PC-3 (cell line): ENCODE data around the gene RFTN1. TPM values are rescaled to one million over a fixed set of nuclear protein-coding genes. Genes with fewer than 3 reads are reported as not detected.

Source experiments
- ATAC-seq: fragments of 200-7000 bp; cut with Tn5 transposase; 2 replicates; pipeline ENCODE4 v1.9.1; 2020; ENCODE audit warnings: mild to moderate bottlenecking, moderate library complexity
- BruUV-seq: library from RNA; stranded (reverse); fragments of 400-500 nt; replicated peaks from 2 replicates; lab custom pipeline; 2021; lab: Mats Ljungman, UMichigan
- CTCF ChIA-PET: fragments of 300-600 bp; sonication (Branson Sonifier 250); formaldehyde crosslinking; loops from one replicate; lab custom pipeline; 2022; ENCODE audit warnings: antibody characterized with exemption; lab: Charles Lee
- POLR2A ChIA-PET: fragments of 300-600 bp; sonication (Branson Sonifier 250); formaldehyde crosslinking; loops from one replicate; lab custom pipeline; 2022; ENCODE audit warnings: antibody characterized with exemption; ENCODE audit not compliant: unreplicated experiment; lab: Charles Lee
- DNase-seq: peaks from one replicate; pipeline ENCODE4 v3.0.0-alpha.2; 2015
- H2AFZ ChIP-seq: fragments of 300-600 bp; sonication (generic); 2 replicates; pipeline ENCODE4 v1.6.0; 2016; ENCODE audit warnings: antibody characterized with exemption, low read length
- H3F3A ChIP-seq: fragments of 300-600 bp; sonication (generic); one replicate; pipeline ENCODE4 v1.6.0; 2017; ENCODE audit warnings: antibody characterized with exemption, low read length, control low read depth, mild to moderate bottlenecking; ENCODE audit not compliant: unreplicated experiment
- H3K27ac ChIP-seq: fragments of 300-600 bp; sonication (generic); 2 replicates; pipeline ENCODE4 v1.5.1; 2016; ENCODE audit warnings: mild to moderate bottlenecking, low read length
- H3K27me3 ChIP-seq: fragments of 300-600 bp; sonication (generic); 2 replicates; pipeline ENCODE4 v1.6.1; 2016; ENCODE audit warnings: low read length, mixed read lengths
- H3K36me3 ChIP-seq: fragments of 300-600 bp; sonication (generic); 2 replicates; pipeline ENCODE4 v1.6.1; 2016; ENCODE audit warnings: low read depth, mixed run types, low read length, mixed read lengths
- H3K4me1 ChIP-seq: fragments of 300-600 bp; sonication (generic); 2 replicates; pipeline ENCODE4 v1.5.1; 2016; ENCODE audit warnings: low read length; ENCODE audit not compliant: insufficient read depth
- H3K4me2 ChIP-seq: fragments of 300-600 bp; sonication (generic); 2 replicates; pipeline ENCODE4 v1.6.0; 2016; ENCODE audit warnings: low read length
- H3K4me3 ChIP-seq: fragments of 300-600 bp; sonication (generic); 2 replicates; pipeline ENCODE4 v1.5.1; 2016; ENCODE audit warnings: mild to moderate bottlenecking, low read length, mixed read lengths
- H3K79me2 ChIP-seq: fragments of 300-600 bp; sonication (generic); 2 replicates; pipeline ENCODE4 v1.6.1; 2017; ENCODE audit warnings: low read length, mixed read lengths
- H3K9ac ChIP-seq: fragments of 300-600 bp; sonication (generic); 2 replicates; pipeline ENCODE4 v1.6.0; 2016; ENCODE audit warnings: mild to moderate bottlenecking, low read length
- H3K9me2 ChIP-seq: fragments of 300-600 bp; sonication (generic); replicated peaks from 2 replicates; pipeline ENCODE4 v1.6.1; 2016; ENCODE audit warnings: mixed run types, low read length, mixed read lengths
- H3K9me3 ChIP-seq: fragments of 300-600 bp; sonication (generic); 2 replicates; pipeline ENCODE4 v1.6.1; 2016; ENCODE audit warnings: low read length, mixed read lengths
- H4K20me1 ChIP-seq: fragments of 300-600 bp; sonication (generic); 2 replicates; pipeline ENCODE4 v1.6.1; 2016; ENCODE audit warnings: low read length, mixed read lengths
- CTCF ChIP-seq: fragments of 300-600 bp; sonication (generic); conservative IDR thresholded peaks from 2 replicates; pipeline ENCODE4 v1.5.1; 2017; ENCODE audit warnings: antibody characterized with exemption, low read depth, mild to moderate bottlenecking, low read length
- EZH2 ChIP-seq: fragments of 300-600 bp; sonication (generic); IDR thresholded peaks from one replicate; pipeline ENCODE4 v1.6.1; 2017; ENCODE audit warnings: antibody characterized with exemption, mild to moderate bottlenecking, low read length; ENCODE audit not compliant: unreplicated experiment
- EZH2phosphoT487 ChIP-seq: fragments of 300-600 bp; sonication (generic); IDR thresholded peaks from 2 replicates; pipeline ENCODE4 v1.6.1; 2018; ENCODE audit warnings: mild to moderate bottlenecking, antibody characterized with exemption, low read length, borderline replicate concordance
- intact Hi-C: fragments of 100-400 bp; cut with micrococcal nuclease; formaldehyde crosslinking; loops from 2 replicates; pipeline ENCODE4 v1.9.0; 2023
- total RNA-seq: library from RNA; depleted of rRNA; stranded (reverse); fragments of >200 nt; gene quantifications from 2 replicates; pipeline ENCODE4 v1.2.3, GENCODE V29; 2014

RFTN1 gene
- total RNA-seq, 1 experiment from 2014 or later, result 9.7 TPM

- Histone ChIP-seq H3K4me3 (no peak overlapping the region), H3K4me2 (no peak overlapping the region), H3K27me3 (no peaks in the 10 kb centered on the region), H3F3A (no peaks in the 10 kb centered on the region), H3K9ac (no peak overlapping the region), H3K9me2 (no peaks in the 10 kb centered on the region), H3K9me3 (peaks cover 5% of the 10 kb centered on the region; the same call in 1 of the 2 replicates), H3K79me2 (no peaks in the 10 kb centered on the region), H3K27ac (no peak overlapping the region), H2AFZ (no peak overlapping the region), H4K20me1 (no peaks in the 10 kb centered on the region), H3K36me3 (no peaks in the 10 kb centered on the region), H3K4me1 (no peaks in the 10 kb centered on the region)
- no TSS peak for BruUV-seq
- intact Hi-C loops, result no loop called here
- ATAC-seq (no peak), DNase-seq (no peak)
- POLR2A ChIA-PET, result no interaction called here
- CTCF ChIA-PET, result no interaction called here
- TF ChIP-seq EZH2 (no peak), CTCF (no peak), EZH2phosphoT487 (no peak)
Observed at GRCh38 chr3:16474216-16474615, 39.3 kb downstream of the RFTN1 start.

DNA sequence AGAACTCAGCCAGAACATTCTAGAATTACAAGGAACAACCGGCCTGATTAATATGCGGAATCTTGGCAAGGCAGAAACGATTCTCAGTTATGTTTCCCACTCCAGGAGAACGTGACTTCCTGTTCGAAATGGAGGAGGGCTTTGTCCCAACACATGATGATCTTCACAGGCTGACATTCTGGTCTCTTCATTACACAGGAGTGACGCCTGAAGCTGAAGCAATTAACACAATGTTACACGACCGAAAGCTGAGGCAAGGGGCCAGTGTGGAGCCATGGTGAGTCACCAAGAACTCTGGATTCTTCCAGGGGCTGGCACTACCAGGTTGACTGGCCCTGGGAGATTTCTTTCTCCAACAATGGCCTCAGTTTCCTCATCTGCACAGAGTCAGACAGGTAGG, 40.9 kb downstream of the RFTN1 start:
- no peaks in the 10 kb centered on the region for H3F3A ChIP-seq
- H2AFZ ChIP-seq, result no peak overlapping the region
- POLR2A ChIA-PET, result no interaction called here
- H3K4me2 ChIP-seq, result no peak overlapping the region
- DNase-seq (no peak), ATAC-seq (no peak)
- H3K4me3 ChIP-seq, result no peak overlapping the region
- intact Hi-C loops, result no loop called here
- no TSS peak for BruUV-seq
- H3K9ac ChIP-seq, result no peak overlapping the region
- no peaks in the 10 kb centered on the region for H3K4me1 ChIP-seq
- no peak for TF ChIP-seq CTCF
- no peak for TF ChIP-seq EZH2
- TF ChIP-seq EZH2phosphoT487, result no peak
- no peaks in the 10 kb centered on the region for H3K9me2 ChIP-seq
- H3K36me3 ChIP-seq, result no peaks in the 10 kb centered on the region
- CTCF ChIA-PET, result no interaction called here
- no peaks in the 10 kb centered on the region for H3K27me3 ChIP-seq
- no peaks in the 10 kb centered on the region for H3K79me2 ChIP-seq
- H3K27ac ChIP-seq, result no peak overlapping the region
- no peaks in the 10 kb centered on the region for H4K20me1 ChIP-seq
- H3K9me3 ChIP-seq, result peaks cover 5% of the 10 kb centered on the region; the same call in 1 of the 2 replicates

DNA sequence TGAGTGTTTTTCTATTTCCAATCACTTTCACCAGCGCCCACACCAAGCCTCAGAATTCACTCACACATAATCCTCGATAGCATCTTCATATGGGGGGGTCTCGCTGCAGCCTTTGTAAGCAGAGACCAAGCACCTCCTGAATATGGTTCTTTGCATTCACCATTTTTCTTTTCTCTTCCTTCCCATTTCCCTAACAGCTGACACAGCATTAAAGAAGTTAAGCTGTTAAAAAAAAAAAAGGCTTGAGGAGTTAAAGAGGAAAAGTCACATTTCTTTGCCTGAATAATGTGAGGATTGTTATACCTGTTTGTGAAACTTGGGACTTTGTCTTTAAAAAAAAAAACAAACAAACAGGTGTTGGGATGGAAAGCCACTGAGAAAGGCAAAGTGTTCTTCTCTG, 41.6 kb downstream of the RFTN1 start:
- Histone ChIP-seq H3K4me3 (no peak overlapping the region), H3K9me2 (no peaks in the 10 kb centered on the region), H3K27ac (no peak overlapping the region), H3K27me3 (no peaks in the 10 kb centered on the region), H3K9ac (no peak overlapping the region), H3F3A (no peaks in the 10 kb centered on the region), H3K4me1 (no peaks in the 10 kb centered on the region), H4K20me1 (no peaks in the 10 kb centered on the region), H3K36me3 (no peaks in the 10 kb centered on the region), H3K9me3 (peaks cover 5% of the 10 kb centered on the region; the same call in 1 of the 2 replicates), H2AFZ (no peak overlapping the region), H3K4me2 (no peak overlapping the region), H3K79me2 (no peaks in the 10 kb centered on the region)
- ATAC-seq, result no peak
- BruUV-seq, result no TSS peak
- no peak for DNase-seq
- no peak for TF ChIP-seq EZH2phosphoT487
- CTCF ChIA-PET, result no interaction called here
- intact Hi-C loops, result no loop called here
- POLR2A ChIA-PET, result interaction anchor here (0.7 kb wide), 1 partner anchor 10 kb away, joined by 3 read pairs; no protein-coding TSS in a partner anchor
